Right lobe of liver (tissue), 6 donors: ENCODE measurements around the gene LIN7B. TPM values are rescaled to one million over a fixed set of nuclear protein-coding genes. Genes with fewer than 3 reads are reported as not detected.

Experiments used
- ATAC-seq, 4 donors: fragments of 200-7000 bp; cut with Tn5 transposase; one replicate each; pipeline ENCODE4 v1.9.1; 2020; ENCODE audit warnings: mild to moderate bottlenecking in 4 of 4, moderate library complexity in 4 of 4
- DNase-seq, 3 donors: peaks; one replicate each; pipeline ENCODE4 v3.0.0-alpha.2; 2020
- H3K27ac ChIP-seq, 3 donors: fragments of 200-600 bp; one replicate each; pipeline ENCODE4 v1.8.0; 2022
- H3K27me3 ChIP-seq, 2 donors: fragments of 200-600 bp; one replicate each; pipeline ENCODE4 v1.8.0; 2022
- H3K36me3 ChIP-seq, 4 donors: fragments of 200-600 bp; sonication (generic) in 1 of 4; one replicate each; pipeline versions ENCODE4 v1.5.1 to v1.8.0; 2017 to 2022; ENCODE audit warnings: control low read depth in 1 of 4
- H3K4me1 ChIP-seq, 4 donors: fragments of 200-600 bp; sonication (generic) in 1 of 4; one replicate each; pipeline versions ENCODE4 v1.5.1 to v1.8.0; 2017 to 2022; ENCODE audit warnings: control low read depth in 1 of 4
- H3K4me3 ChIP-seq, 3 donors: fragments of 200-600 bp; one replicate each; pipeline ENCODE4 v1.8.0; 2022
- H3K9me3 ChIP-seq, 4 donors: fragments of 200-600 bp; sonication (generic) in 1 of 4; one replicate each; pipeline versions ENCODE4 v1.5.1 to v1.8.0; 2017 to 2022; ENCODE audit warnings: control low read depth in 1 of 4
- CTCF ChIP-seq, 4 donors: fragments of 200-600 bp in 3 of 4; fragments of 450-650 bp in 1 of 4; IDR thresholded peaks; one replicate each; pipeline versions ENCODE4 v1.5.1 to v1.8.0; 2016 to 2022; ENCODE audit warnings: antibody characterized with exemption in 4 of 4, mild to moderate bottlenecking in 2 of 4
- POLR2A ChIP-seq: fragments of 450-650 bp; IDR thresholded peaks from one replicate; pipeline ENCODE4 v1.6.1; 2017; ENCODE audit warnings: antibody characterized with exemption, mild to moderate bottlenecking
- WGBS: methylation state at CpG from one replicate; pipeline ENCODE4 v1.1.6; 2018; ENCODE audit warnings: low coverage, low lambda C conversion rate; ENCODE audit not compliant: insufficient coverage; ENCODE audit errors: missing lambda C conversion rate; 5-methylcytosine and 5-hydroxymethylcytosine counted together
- intact Hi-C, 2 donors: fragments of 100-400 bp; cut with DNase I; formaldehyde crosslinking; loops; one replicate each; pipeline versions ENCODE4 v1.11.2 to v1.14.1; 2022
- total RNA-seq, 6 experiments: library from RNA; depleted of rRNA in 2 of 6; stranded (reverse); fragments of >200 nt in 2 of 6; fragmentation: NEBNext Ultra II Directional in 3 of 6; extraction: Animal tissue kit (Norgen Biotek cat#: 25700) in 3 of 6; gene quantifications; one replicate each; pipeline versions ENCODE4 v1.1.0 to v1.2.4, GENCODE V29; 2016 to 2023
- donor health status: DM: no; HTN: yes; CAD: no.
- donor health status: DM: no; HTN: no; CAD: no.
- donor health status: DM: no; HTN: no; CAD: no.
- donor health status: DM: no; HTN: yes; CAD: no.
- donor health status: DM: no; HTN: yes; CAD: no.

Gene LIN7B
- total RNA-seq, 6 experiments from 2014 or later, result 1.5 to 4.3 (median 2.4) TPM

- DNase-seq (no peak), ATAC-seq (no peak)
- H3K4me3 ChIP-seq, result no peak overlapping the region
- H3K27me3 ChIP-seq, result no peaks in the 10 kb centered on the region
- intact Hi-C loops, result loop anchor here in 1 of 2 donors (5.0 kb wide), 2 partner anchors 36 to 96 kb away; no protein-coding TSS in a partner anchor
- peaks cover 0 to 26% (median 7%) of the 10 kb centered on the region in 4 donors for H3K4me1 ChIP-seq
- no peaks in the 10 kb centered on the region for H3K9me3 ChIP-seq
- peaks cover 6 to 81% (median 22%) of the 10 kb centered on the region in 4 donors for H3K36me3 ChIP-seq
- no peak overlapping the region for H3K27ac ChIP-seq
- 63% methylated on average over 4 of the region's 12 CpGs for WGBS
- TF ChIP-seq CTCF (IDR thresholded peaks at IDR 0.05), result no peak
- no peak for TF ChIP-seq POLR2A
Observed at GRCh38 chr19:49101160-49101559, 13.0 kb upstream of the LIN7B start.

DNA sequence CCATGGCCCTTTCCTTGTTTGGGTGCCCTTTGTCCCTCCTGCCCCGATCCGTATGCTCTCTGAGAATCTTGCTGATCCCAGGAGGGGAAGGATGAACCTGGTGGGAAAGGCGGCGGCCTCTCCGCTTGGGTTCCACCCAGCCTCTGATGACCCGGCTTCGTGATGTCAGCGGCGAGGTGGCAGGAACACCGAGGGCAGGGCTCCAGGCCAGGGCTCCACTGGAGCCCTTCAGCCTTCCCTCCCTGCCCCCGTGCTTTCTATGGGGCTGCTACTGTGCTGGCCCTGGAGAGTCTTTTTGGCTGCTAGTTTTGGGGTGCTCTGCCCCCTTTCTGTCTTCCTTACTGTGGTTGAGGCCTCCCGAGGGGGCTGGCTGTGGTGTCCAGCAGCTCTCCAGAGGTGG, 11.9 kb upstream of the LIN7B start:
- no peak overlapping the region for H3K4me3 ChIP-seq
- H3K27ac ChIP-seq, result no peak overlapping the region
- H3K36me3 ChIP-seq, result peaks cover 6 to 84% (median 27%) of the 10 kb centered on the region in 4 donors
- TF ChIP-seq POLR2A (no peak), CTCF (IDR thresholded peaks at IDR 0.05) (no peak)
- WGBS, result 40% methylated on average over 3 of the region's 12 CpGs
- ATAC-seq (no peak), DNase-seq (no peak)
- no peaks in the 10 kb centered on the region for H3K27me3 ChIP-seq
- intact Hi-C loops, result loop anchor here in 1 of 2 donors (5.0 kb wide), 2 partner anchors 35 to 95 kb away; no protein-coding TSS in a partner anchor
- peaks cover 0 to 21% (median 7%) of the 10 kb centered on the region in 4 donors for H3K4me1 ChIP-seq
- H3K9me3 ChIP-seq, result no peaks in the 10 kb centered on the region

DNA sequence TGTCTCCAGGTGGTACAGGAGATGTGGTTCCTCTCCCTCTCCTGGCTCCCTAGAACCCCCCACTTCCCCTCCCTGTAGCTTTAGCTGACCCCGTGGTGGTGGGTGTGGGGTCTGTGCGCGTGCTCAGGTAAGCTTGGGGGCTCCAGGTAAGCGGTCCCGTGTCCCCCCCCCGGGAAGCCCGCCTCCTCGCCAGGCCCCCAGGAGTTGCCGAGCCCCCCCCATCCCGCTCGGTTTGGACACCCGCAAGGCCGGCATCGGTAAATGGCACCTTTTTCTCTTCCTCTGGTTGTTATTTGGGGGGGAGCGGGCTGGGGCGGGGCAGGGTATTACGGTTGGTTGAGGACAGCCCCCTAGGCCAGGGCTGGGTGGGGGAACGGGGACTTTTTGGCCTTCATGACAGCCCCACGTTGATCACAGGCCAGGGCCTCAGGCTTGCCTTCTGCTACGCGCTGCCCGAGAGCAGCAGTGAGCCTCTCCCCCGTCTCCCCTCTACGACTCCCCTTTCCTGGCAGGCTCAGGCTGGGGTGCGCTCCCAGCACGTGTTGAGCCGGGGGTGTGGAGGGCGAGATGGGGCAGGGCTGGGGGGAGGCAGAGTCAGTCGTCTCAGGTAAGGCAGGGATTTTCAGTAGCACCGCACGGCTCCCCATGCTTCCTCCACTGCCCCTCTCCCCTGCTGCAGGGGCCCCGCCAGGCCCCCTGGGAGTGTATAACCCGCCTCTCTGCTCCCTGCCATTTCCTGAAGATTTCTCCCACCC, 10.7 kb upstream of the LIN7B start:
- peaks cover 0 to 9% (median 4%) of the 10 kb centered on the region in 4 donors for H3K4me1 ChIP-seq
- ATAC-seq, result no peak
- no peak for DNase-seq
- H3K27me3 ChIP-seq, result no peaks in the 10 kb centered on the region
- no peak overlapping the region for H3K27ac ChIP-seq
- TF ChIP-seq CTCF (IDR thresholded peaks at IDR 0.05) (no peak), POLR2A (no peak)
- WGBS, result 100% methylated on average over 1 of the region's 33 CpGs
- H3K36me3 ChIP-seq, result peaks cover 6 to 88% (median 33%) of the 10 kb centered on the region in 4 donors
- H3K4me3 ChIP-seq, result no peak overlapping the region
- no peaks in the 10 kb centered on the region for H3K9me3 ChIP-seq
- intact Hi-C loops, result loop anchor here in 1 of 2 donors (5.0 kb wide), 2 partner anchors 34 to 94 kb away; no protein-coding TSS in a partner anchor

GRCh38 chr19:49104229-49104864, 9.8 kb upstream of the LIN7B start:
- Histone ChIP-seq H3K9me3 (no peaks in the 10 kb centered on the region), H3K27me3 (no peaks in the 10 kb centered on the region), H3K27ac (no peak overlapping the region), H3K4me1 (peaks cover 0 to under 1% (median 0%) of the 10 kb centered on the region in 4 donors), H3K4me3 (no peak overlapping the region), H3K36me3 (peaks cover under 1 to 84% (median 33%) of the 10 kb centered on the region in 4 donors)
- intact Hi-C loops, result loop anchor here in 1 of 2 donors (5.0 kb wide), 2 partner anchors 33 to 93 kb away; no protein-coding TSS in a partner anchor
- DNase-seq, result no peak
- TF ChIP-seq POLR2A, result no peak
- TF ChIP-seq CTCF (IDR thresholded peaks at IDR 0.05), result no peak
- ATAC-seq, result no peak
- 76% methylated on average over 5 of the region's 30 CpGs for WGBS
